CD4-positive, alpha-beta T cell treated with Interleukin-4 for 4 hours (primary cell): ENCODE data around the gene CALML5.

Experiments used
- DNase-seq: peaks from one replicate; pipeline ENCODE4 v3.0.0-alpha.2; 2020

The CALML5 gene

DNA sequence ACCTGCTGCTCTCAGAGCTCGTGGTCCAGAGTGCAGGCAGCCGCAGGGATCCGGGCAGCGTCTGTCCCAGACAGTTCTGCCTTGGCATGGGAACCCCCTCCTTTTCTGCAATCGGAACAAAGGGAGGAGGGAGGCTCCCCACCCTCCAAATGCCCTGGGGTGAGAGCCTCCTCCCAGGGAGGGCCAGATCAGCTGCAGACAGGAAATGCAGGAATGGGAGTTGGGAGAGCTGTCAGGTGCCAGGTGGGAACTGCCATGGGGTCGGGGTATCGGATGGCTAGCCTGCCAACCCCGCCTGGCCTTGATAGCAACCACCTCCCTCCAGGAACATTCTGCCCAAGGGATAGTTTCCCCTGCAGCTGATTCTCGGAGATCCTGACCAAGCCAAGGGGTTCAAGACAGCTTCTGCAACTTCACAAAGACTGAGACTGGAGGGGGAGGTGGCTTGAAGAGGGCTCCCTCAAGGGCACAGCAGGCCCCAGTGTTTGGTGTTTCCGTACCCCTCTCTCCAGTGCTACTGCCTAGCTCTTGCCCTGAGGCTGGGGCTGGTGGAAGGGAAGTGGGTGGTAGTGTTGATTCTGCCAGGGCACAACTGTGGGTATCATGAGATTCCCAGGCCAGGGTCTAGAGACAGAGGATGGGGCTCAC, at the start of gene CALML5:
Gene CALML5 (minus strand): TSS at position 78 of the 648 bp plus-strand sequence. CDS start 132 bp downstream, outside the sequence.
- DNase-seq, result no peak

DNA sequence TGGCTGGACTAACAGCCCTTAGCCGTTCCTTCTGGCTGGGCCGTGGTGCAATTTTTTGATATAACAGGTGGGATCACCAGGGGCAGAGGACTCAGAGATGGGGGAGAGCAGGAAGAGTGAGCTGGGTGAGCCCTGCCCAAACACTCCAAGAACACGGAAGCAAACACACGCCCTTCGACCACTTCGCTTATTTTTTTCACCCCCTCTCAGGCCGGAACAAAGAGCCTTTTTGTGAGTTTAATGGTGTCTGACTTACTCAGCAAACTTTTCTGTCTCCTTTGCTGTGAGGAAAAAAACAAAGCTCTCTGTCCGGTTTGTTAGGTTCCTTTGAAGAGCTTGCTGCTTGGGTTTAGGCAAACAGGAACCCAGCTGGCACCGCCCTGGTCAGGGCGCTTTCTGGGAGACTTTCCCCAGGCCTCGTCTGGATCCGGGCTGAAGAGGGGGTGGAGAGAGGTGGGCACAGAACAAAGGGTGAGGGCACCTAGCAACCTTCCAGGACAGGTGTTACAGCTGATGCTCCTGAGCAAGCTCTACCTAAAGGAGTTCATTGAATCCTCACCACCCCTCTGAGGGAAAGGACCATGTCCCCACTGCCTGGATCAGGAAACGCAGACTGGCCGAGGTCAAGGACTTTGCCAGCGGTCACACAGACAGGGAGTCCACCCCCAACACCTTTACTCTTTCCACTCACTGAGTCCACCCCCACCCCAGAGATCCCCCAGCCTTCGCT, 48.7 kb upstream of the CALML5 start:
- DNase-seq, result no peak

GRCh38 chr10:5547681-5547930, 48.2 kb upstream of the CALML5 start:
- no peak for DNase-seq

DNA sequence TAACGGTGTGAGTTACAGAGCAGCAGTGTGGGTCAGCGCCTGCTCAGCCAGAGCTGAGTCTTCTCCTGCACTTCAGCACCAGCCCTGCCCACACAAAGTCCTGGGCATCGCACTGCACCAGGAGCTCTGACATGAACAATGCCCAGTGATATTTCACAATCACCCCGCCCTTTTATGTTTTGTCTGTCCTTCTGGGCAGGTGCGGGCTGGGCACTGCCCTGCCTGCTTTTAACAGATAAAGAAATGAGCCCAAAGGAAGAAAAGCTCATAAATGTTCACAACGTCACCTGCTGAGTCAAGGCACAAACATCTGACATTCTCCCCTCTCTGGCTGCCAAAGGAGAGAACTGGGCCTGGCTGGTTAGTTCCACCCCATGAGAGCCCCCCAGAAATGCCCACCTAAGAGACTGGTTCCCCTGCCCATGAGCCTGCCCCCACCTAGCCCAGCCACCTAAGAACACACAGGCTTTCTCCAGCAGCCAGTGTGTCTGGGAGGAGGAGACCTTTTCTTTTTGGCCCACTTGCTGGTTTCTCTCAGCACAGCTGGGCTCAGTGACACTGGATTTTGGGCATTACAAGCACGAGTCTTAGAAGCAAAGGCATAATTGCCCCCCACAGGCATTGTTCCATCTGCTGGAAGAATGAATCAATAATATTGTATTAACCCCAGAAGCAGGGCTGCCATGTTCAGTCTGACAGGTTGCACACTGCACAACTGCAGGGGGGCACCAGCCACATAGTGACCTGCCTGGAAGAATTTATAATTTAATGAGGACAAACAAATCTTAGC, 47.7 kb upstream of the CALML5 start:
- DNase-seq, result no peak

DNA sequence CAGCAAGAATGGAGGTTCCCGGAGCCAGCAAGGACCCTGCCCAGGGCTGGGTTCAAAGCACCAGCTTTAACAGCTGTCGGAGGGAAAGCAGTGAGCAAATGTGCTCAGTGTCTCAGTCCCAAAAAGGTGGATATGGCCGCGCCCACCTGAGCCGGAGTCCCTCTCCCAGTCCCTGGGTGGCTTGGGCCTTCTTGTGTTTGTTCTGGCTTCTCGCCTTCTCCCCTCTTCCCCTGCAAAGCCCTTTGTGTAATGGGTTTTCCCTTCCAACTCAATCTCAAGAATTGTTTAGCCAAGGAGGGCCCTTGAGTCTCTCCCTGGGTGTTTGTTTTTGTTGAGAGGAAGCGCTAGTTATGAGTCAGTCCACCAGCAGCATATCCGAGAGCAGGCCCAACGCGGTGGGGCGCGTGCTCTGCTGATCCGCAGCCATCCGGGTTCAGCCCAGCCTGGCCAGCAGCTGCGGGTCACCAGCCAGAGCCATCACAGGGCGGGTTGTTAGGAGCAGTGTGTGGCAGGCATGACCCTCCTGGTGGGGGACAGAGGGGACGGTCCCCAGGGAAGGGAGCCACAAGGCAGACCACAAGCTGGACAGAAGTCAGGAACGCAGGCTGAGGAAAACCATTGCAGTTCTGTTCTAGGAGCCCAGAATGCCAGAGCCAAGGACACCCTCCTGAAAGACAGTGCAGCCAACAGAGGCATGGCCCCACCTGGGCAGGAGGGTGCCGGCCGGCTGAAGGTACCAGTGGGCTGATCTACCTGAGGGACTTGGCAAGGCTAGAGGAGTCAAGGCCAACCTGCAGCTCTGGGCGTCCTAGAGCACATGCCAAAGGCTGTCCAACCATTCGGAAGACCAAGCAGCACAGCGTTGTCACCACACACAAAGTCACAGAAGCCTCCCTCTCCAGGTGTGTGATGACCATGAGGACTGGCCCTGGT, 46.7 kb upstream of the CALML5 start:
- no peak for DNase-seq

DNA sequence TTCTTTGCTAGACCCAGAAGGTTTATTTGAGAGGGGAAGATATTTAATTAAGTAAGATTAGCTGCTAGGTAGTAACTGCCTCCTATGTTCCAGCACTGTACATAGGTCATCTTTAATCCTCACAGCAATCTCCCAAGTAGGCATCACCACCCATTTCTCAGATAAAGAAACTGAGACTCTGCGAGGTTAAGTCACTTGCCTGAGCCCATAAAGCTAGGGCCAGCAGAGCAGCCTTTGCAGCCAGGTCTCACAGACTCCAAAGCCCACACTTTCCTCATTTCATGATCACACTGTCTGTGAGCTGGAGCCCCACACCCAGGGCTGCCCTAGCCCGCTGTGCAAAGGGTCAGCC, 46.0 kb upstream of the CALML5 start:
- DNase-seq, result no peak

DNA sequence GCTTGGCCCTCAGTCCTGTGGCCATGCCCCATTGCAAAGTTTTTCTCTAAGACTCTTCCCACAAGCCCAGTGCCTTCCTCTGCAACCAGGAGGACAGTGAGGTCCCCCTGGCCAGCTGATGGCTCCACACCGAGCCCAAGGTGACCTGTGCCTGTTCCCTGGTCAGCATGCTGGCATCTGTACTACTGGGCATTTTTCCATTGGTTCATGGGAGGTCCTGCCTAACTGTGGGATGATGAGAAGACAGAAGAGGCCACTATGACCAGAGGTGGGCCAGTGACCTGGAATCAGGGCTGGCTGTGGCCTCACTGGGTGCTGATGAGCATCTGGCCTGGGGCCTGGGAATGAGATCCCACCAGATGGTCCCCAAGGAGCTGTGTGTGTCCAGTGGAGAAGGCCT, 45.6 kb upstream of the CALML5 start:
- DNase-seq, result no peak

GRCh38 chr10:5544216-5544805, 44.9 kb upstream of the CALML5 start:
- no peak for DNase-seq

GRCh38 chr10:5543623-5544022, 44.3 kb upstream of the CALML5 start:
- no peak for DNase-seq

- DNase-seq, result no peak
These were observed 42.7 kb upstream of the CALML5 start for GRCh38 chr10:5542100-5542499.

DNA sequence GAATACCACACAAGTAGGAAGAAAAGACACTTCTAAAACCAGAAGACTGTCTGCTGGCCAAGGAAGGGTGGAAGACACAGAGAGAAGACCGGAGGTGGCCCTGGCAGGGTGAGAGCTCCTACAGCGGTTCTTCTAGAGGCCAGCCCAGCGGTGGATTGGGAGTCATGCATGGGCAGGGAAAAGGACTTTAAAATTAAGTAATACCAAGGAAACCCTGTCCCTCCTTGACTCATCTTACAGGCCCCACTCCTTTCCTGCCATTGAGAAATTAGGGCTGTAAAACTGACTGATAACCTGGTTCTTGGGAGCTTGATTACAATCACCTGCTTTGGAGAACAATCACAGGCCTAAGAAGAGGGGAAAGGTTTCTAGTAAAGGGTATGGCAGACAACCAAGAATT, 41.5 kb upstream of the CALML5 start:
- no peak for DNase-seq

DNA sequence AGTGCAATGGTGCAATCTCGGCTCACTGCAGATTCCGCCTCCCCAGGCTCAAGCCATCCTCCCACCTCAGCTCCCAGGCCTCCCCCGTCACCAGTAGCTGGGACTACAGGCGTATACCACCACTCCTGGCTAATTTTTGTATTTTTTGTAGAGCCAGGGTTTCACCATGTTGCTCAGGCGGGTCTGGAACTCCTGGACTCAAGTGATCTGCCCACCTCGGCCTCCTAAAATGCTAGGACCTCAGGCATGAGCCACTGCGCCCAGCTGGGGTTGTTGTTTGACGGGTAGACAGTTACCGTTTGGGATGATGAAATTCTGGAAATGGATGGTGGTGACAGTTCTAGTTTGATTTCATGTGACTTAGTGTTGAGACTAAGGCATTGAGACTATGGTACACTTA, 40.7 kb upstream of the CALML5 start:
- no peak for DNase-seq

DNA sequence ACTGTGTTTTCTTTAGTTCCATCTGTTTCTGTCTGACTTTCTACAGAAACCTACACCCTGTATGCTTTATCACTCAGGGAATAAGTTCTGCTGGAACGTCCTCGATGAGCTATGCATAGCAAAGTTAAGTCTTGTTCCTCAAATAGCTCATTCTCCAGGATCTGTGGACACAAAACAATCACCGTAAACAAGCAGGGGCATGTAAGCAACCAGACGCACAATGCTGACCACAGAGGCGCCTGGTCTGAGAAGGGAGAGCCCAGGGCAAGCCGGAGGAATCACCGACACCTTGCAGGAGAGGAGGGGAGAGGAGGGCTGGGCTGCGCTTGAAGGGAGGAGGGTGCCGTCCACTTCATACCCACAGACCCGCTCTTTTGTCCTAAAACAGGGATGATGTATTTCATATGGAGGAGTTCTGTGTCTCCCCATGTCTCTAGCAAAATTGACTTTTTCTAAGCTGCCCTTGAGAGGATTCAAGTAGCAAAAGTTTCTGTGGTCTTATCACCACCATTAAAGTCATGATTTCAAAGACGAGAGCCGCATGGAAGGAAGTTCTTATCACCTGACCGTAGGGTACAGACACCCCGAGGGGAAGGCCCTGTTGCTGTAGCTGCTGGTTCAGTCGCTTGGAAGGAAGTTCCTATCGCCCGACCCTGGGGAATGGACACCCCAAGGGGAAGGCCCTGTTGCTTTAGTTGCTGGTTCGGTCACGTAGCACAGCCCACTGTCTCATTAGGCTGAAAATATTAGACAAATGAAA, 39.7 kb upstream of the CALML5 start:
- no peak for DNase-seq

GRCh38 chr10:5538446-5538845, 39.1 kb upstream of the CALML5 start:
- DNase-seq, result no peak

GRCh38 chr10:5537684-5538083, 38.3 kb upstream of the CALML5 start:
- no peak for DNase-seq

DNA sequence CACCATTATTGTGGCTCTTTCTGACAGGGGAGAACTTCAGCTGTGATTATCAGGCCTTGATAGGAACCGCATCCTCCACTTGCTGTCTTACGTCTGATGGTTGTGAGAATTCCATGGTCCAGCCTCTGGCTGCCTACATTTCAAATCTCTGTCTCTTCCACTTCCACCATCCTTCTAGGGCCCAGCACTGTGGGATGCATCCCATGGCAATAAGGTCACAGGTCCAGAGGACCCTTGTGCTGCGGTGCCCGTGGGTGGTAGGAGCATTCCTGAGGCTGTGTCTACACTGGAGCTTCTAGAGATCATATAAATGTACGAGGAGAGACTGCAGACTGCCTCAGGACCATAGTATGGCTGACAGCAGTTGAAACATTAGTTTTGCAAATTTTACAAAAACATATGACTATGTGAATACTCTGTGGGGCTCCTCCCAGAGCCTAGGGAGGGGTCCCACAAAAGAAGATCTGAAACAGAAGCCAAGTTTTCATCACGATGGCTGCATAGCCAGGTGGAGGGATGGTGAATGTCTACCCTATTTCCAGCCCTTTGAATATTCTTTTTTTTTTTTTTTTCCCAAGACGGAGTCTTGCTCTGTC, 37.2 kb upstream of the CALML5 start:
- DNase-seq, result no peak

GRCh38 chr10:5534880-5535856, 35.8 kb upstream of the CALML5 start:
- DNase-seq, result no peak

DNA sequence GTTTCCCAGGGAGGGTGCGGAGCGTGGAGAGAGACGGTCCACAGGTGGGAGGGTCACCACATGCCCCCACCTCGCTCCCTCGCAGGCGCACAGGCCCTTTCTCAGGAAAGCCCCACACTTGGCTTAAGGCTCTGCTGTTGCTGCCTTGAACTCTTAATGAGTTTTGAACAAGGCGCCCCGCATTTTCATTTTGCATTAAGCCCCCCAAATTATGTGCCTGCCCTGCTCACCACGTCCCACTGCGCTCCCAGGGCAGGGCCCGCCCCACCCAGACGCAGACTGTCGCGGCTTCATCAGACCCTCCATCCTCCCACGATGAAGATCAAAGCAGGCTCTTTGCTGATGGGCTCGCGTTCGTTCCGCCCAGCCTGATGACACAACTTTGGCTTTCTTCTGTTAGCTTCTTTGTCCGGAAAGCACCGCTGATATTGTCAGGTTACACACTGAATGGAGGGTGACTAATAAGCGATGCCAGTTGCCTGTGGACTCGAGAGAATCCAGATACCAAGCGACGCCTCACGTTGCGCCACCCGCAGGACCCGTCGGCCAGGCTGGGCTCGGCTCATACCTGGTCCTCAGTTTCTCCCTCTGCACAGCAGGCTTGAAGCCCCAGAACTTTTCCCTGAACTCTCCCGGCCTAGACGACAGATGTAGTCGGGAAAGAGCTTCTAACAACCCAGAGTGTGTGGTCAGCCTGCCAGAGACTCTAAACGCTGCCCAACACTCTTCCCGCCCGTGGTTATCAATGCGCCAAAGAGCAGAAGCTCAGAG, 34.9 kb upstream of the CALML5 start:
- DNase-seq, result no peak

GRCh38 chr10:5533098-5533731, 33.8 kb upstream of the CALML5 start:
- no peak for DNase-seq
